ENCODE results near the gene PRF1. TPM values are rescaled to one million over a fixed set of nuclear protein-coding genes. Genes with fewer than 3 reads are reported as not detected.
A peak's percentile ranks its signal among the peaks of the same experiment; 100 is the strongest.

The PRF1 gene
- total RNA-seq, 1 experiment from 2014 or later = 6.4 TPM

DNA sequence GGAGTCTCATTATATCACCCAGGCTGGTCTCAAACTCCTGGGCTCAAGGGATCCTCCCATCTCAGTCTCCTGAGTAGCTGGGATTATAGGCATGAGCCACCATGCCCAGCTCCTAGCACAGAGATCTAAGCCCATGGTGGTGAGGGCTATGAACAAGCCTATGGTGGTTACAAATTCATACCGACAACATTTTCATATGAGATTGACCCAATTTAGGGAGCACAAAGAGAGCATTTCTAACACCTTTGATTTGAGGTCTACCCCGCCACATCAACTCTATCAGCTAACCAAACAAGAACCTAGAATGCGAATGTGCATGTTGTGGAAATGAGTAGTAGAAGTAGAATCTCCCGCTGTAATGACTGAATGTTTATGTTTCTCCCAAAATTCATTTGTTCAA is 14.2 kb upstream of the PRF1 start:
- Histone ChIP-seq H3K9me3 (ENCODE audit: control insufficient read depth in 1 of 2, insufficient read depth in 1 of 2, low read depth in 1 of 2, low read length in 2 of 2) (peaks cover 8 to 12% of the 10 kb centered on the region in 2 experiments; a peak in 2 of 4 replicates), H3K9me2 (ENCODE audit: insufficient read depth) (no peaks in the 10 kb centered on the region), H3K4me3 (replicated peaks in 1 of 2; ENCODE audit: low read depth in 1 of 2, low read length in 2 of 2) (no peak overlapping the region), H3K4me1 (ENCODE audit: control insufficient read depth in 1 of 2, insufficient read depth in 2 of 2, low read length in 2 of 2) (peaks cover 0 to 35% of the 10 kb centered on the region in 2 experiments; a peak in 2 of 4 replicates), H3K4me2 (ENCODE audit: low read length) (no peak overlapping the region), H3K27me3 (ENCODE audit: insufficient read depth, low read length) (no peaks in the 10 kb centered on the region), H3K79me2 (ENCODE audit: insufficient read depth, low read length) (no peaks in the 10 kb centered on the region), H2AFZ (ENCODE audit: low read depth, low read length, poor library complexity, severe bottlenecking) (peak overlapping the region; percentile 28), H3K36me3 (ENCODE audit: control insufficient read depth in 1 of 2, insufficient read depth in 2 of 2, low read length in 2 of 2) (no peaks in the 10 kb centered on the region), H3K27ac (ENCODE audit: low read depth, low read length) (no peak overlapping the region), H4K20me1 (ENCODE audit: insufficient read depth) (no peaks in the 10 kb centered on the region), H3K9ac (ENCODE audit: low read length) (no peak overlapping the region)
- intact Hi-C loops (cut with micrococcal nuclease) = no loop called here
- DNase-seq (ENCODE audit: low read depth, low spot score) (no peak), ATAC-seq (no peak)
- RAD21 ChIA-PET (ENCODE audit: low non-redundant PET in 1 of 2, low total read pairs in 2 of 2, uncharacterized antibody in 2 of 2, unreplicated experiment in 2 of 2) = no interaction called here
- CTCF ChIA-PET = no interaction called here
- POLR2A ChIA-PET = no interaction called here
- BruUV-seq (replicated peaks) = no TSS peak
- TF ChIP-seq SRF (IDR thresholded peaks at IDR 0.05; ENCODE audit: low read depth) = no peak
- TF ChIP-seq ZNF274 (IDR thresholded peaks at IDR 0.05; ENCODE audit: low read depth, low read length) = no peak
- TF ChIP-seq CEBPB (IDR thresholded peaks at IDR 0.05; ENCODE audit: low read depth) = no peak
- no peak for TF ChIP-seq EZH2phosphoT487 (IDR thresholded peaks at IDR 0.05; ENCODE audit: borderline replicate concordance)
- no peak for TF ChIP-seq TCF7L2 (IDR thresholded peaks at IDR 0.05; ENCODE audit: borderline replicate concordance, extremely low read depth, insufficient read depth, insufficient read length)
- no peak for TF ChIP-seq POLR2A (IDR thresholded peaks at IDR 0.05; ENCODE audit: borderline replicate concordance, extremely low read depth, insufficient read depth, insufficient read length)
- TF ChIP-seq, protein P1, sequence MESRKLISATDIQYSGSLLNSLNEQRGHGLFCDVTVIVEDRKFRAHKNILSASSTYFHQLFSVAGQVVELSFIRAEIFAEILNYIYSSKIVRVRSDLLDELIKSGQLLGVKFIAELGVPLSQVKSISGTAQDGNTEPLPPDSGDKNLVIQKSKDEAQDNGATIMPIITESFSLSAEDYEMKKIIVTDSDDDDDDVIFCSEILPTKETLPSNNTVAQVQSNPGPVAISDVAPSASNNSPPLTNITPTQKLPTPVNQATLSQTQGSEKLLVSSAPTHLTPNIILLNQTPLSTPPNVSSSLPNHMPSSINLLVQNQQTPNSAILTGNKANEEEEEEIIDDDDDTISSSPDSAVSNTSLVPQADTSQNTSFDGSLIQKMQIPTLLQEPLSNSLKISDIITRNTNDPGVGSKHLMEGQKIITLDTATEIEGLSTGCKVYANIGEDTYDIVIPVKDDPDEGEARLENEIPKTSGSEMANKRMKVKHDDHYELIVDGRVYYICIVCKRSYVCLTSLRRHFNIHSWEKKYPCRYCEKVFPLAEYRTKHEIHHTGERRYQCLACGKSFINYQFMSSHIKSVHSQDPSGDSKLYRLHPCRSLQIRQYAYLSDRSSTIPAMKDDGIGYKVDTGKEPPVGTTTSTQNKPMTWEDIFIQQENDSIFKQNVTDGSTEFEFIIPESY (IDR thresholded peaks at IDR 0.05; ENCODE audit: extremely low read depth, insufficient replicate concordance, low read length) = no peak
- TF ChIP-seq ELF1 (IDR thresholded peaks at IDR 0.05; ENCODE audit: borderline replicate concordance, low read depth) = no peak
- TF ChIP-seq EGR1 (IDR thresholded peaks at IDR 0.05; ENCODE audit: low read depth) = no peak
- TF ChIP-seq, protein P2, sequence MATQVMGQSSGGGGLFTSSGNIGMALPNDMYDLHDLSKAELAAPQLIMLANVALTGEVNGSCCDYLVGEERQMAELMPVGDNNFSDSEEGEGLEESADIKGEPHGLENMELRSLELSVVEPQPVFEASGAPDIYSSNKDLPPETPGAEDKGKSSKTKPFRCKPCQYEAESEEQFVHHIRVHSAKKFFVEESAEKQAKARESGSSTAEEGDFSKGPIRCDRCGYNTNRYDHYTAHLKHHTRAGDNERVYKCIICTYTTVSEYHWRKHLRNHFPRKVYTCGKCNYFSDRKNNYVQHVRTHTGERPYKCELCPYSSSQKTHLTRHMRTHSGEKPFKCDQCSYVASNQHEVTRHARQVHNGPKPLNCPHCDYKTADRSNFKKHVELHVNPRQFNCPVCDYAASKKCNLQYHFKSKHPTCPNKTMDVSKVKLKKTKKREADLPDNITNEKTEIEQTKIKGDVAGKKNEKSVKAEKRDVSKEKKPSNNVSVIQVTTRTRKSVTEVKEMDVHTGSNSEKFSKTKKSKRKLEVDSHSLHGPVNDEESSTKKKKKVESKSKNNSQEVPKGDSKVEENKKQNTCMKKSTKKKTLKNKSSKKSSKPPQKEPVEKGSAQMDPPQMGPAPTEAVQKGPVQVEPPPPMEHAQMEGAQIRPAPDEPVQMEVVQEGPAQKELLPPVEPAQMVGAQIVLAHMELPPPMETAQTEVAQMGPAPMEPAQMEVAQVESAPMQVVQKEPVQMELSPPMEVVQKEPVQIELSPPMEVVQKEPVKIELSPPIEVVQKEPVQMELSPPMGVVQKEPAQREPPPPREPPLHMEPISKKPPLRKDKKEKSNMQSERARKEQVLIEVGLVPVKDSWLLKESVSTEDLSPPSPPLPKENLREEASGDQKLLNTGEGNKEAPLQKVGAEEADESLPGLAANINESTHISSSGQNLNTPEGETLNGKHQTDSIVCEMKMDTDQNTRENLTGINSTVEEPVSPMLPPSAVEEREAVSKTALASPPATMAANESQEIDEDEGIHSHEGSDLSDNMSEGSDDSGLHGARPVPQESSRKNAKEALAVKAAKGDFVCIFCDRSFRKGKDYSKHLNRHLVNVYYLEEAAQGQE (IDR thresholded peaks at IDR 0.05; ENCODE audit: low read depth) = no peak
- TF ChIP-seq CBX3 (IDR thresholded peaks at IDR 0.05; ENCODE audit: low read depth) = no peak
- no peak for TF ChIP-seq JUND (IDR thresholded peaks at IDR 0.05)
- no peak for TF ChIP-seq POLR2AphosphoS5 (IDR thresholded peaks at IDR 0.05; ENCODE audit: low read depth, low read length)
- no peak for TF ChIP-seq SIN3A (IDR thresholded peaks at IDR 0.05; ENCODE audit: low read depth)
- TF ChIP-seq ZFX (IDR thresholded peaks at IDR 0.05) = no peak
- TF ChIP-seq, protein P3, sequence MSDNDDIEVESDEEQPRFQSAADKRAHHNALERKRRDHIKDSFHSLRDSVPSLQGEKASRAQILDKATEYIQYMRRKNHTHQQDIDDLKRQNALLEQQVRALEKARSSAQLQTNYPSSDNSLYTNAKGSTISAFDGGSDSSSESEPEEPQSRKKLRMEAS (IDR thresholded peaks at IDR 0.05) = no peak
- no peak for TF ChIP-seq RAD21 (IDR thresholded peaks at IDR 0.05; ENCODE audit: low read depth)
